IMR-90 (cell line): Measurements from ENCODE around the gene PP2D1. TPM values are rescaled to one million over a fixed set of nuclear protein-coding genes. Genes with fewer than 3 reads are reported as not detected.

ENCODE experiments used
- ATAC-seq: fragments of 200-7000 bp; cut with Tn5 transposase; 2 replicates; pipeline ENCODE4 v1.9.1; 2020; ENCODE audit warnings: low read depth, mild to moderate bottlenecking, moderate library complexity
- BruUV-seq: library from RNA; stranded (reverse); fragments of 400-500 nt; replicated peaks from 2 replicates; lab custom pipeline; 2021; lab: Mats Ljungman, UMichigan
- CTCF ChIA-PET: fragments of 300-600 bp; formaldehyde crosslinking; extraction: SDS; loops from one replicate; lab custom pipeline; 2021; ENCODE audit warnings: antibody characterized with exemption; lab: Yijun Ruan, JAX
- POLR2A ChIA-PET: fragments of 300-600 bp; sonication (Branson Sonifier 250); formaldehyde crosslinking; loops from one replicate; lab custom pipeline; 2022; ENCODE audit warnings: antibody characterized with exemption; ENCODE audit not compliant: unreplicated experiment; lab: Charles Lee
- DNase-seq: peaks from one replicate; pipeline ENCODE4 v3.0.0; 2013
- H2AFZ ChIP-seq: replicated peaks from 2 replicates; pipeline ENCODE3; 2013; ENCODE audit warnings: low read length, mild to moderate bottlenecking; ENCODE audit not compliant: poor library complexity
- H2AK5ac ChIP-seq: 2 replicates; pipeline ENCODE4 v1.6.1; 2013; ENCODE audit warnings: low read depth, low read length, inconsistent platforms
- H2AK9ac ChIP-seq: replicated peaks from 2 replicates; pipeline ENCODE3; 2013; ENCODE audit warnings: mild to moderate bottlenecking, low read depth, low read length, moderate library complexity; ENCODE audit not compliant: poor library complexity
- H2BK120ac ChIP-seq: 2 replicates; pipeline ENCODE4 v1.6.1; 2013; ENCODE audit warnings: low read depth, low read length, inconsistent platforms
- H2BK15ac ChIP-seq: 3 replicates; pipeline ENCODE4 v1.6.1; 2013; ENCODE audit warnings: low read depth, low read length, inconsistent platforms
- H2BK20ac ChIP-seq: 2 replicates; pipeline ENCODE4 v1.6.1; 2013; ENCODE audit warnings: low read depth, mild to moderate bottlenecking, inconsistent platforms, low read length, moderate library complexity
- H2BK5ac ChIP-seq: 2 replicates; pipeline ENCODE4 v1.6.1; 2013; ENCODE audit warnings: mild to moderate bottlenecking, low read depth, low read length, inconsistent platforms; ENCODE audit not compliant: poor library complexity, severe bottlenecking
- H3K14ac ChIP-seq: replicated peaks from 2 replicates; pipeline ENCODE4 v1.6.1; 2013; ENCODE audit warnings: low read depth, low read length, inconsistent platforms
- H3K18ac ChIP-seq: 2 replicates; pipeline ENCODE4 v1.6.1; 2013; ENCODE audit warnings: low read depth, low read length, control low read depth
- H3K23ac ChIP-seq: 2 replicates; pipeline ENCODE4 v1.6.1; 2013; ENCODE audit warnings: low read depth, low read length, inconsistent platforms
- H3K27ac ChIP-seq: 2 replicates; pipeline ENCODE4 v1.5.1; 2013; ENCODE audit warnings: mild to moderate bottlenecking, control low read depth, low read length; ENCODE audit not compliant: insufficient read depth
- H3K27me3 ChIP-seq: 2 replicates; pipeline ENCODE4 v1.6.1; 2013; ENCODE audit warnings: low read length; ENCODE audit not compliant: control insufficient read depth, insufficient read depth
- H3K36me3 ChIP-seq: 2 replicates; pipeline ENCODE4 v1.6.1; 2013; ENCODE audit warnings: low read length, mixed read lengths; ENCODE audit not compliant: control insufficient read depth, insufficient read depth
- H3K4ac ChIP-seq: 2 replicates; pipeline ENCODE4 v1.6.1; 2013; ENCODE audit warnings: low read depth, low read length, inconsistent platforms
- H3K4me1 ChIP-seq: 2 replicates; pipeline ENCODE4 v1.6.1; 2013; ENCODE audit warnings: low read length, mixed read lengths; ENCODE audit not compliant: control insufficient read depth, insufficient read depth
- H3K4me2 ChIP-seq: 2 replicates; pipeline ENCODE4 v1.6.1; 2013; ENCODE audit warnings: low read depth, mild to moderate bottlenecking, control low read depth, low read length, moderate library complexity
- H3K4me3 ChIP-seq: 2 replicates; pipeline ENCODE4 v1.5.1; 2013; ENCODE audit warnings: low read depth, mild to moderate bottlenecking, control low read depth, low read length, moderate library complexity; ENCODE audit not compliant: insufficient read depth
- H3K56ac ChIP-seq: 2 replicates; pipeline ENCODE4 v1.6.1; 2013; ENCODE audit warnings: low read length, inconsistent platforms; ENCODE audit not compliant: insufficient read depth; ENCODE audit errors: extremely low read depth
- H3K79me1 ChIP-seq, 2 experiments: 2 replicates each; pipeline ENCODE4 v1.6.1; 2013; ENCODE audit warnings: low read length in 2 of 2, inconsistent platforms in 1 of 2, low read depth in 1 of 2
- H3K9ac ChIP-seq: 2 replicates; pipeline ENCODE4 v1.6.1; 2013; ENCODE audit warnings: low read depth, low read length, control low read depth
- H3K9me1 ChIP-seq: 2 replicates; pipeline ENCODE4 v1.6.1; 2013; ENCODE audit warnings: low read length, inconsistent platforms; ENCODE audit not compliant: insufficient read depth
- H3K9me3 ChIP-seq: 2 replicates; pipeline ENCODE4 v1.6.1; 2013; ENCODE audit warnings: low read length; ENCODE audit not compliant: control insufficient read depth, insufficient read depth
- H4K20me1 ChIP-seq: 2 replicates; pipeline ENCODE4 v1.6.1; 2013; ENCODE audit warnings: low read length, inconsistent platforms; ENCODE audit not compliant: insufficient read depth
- H4K5ac ChIP-seq: 2 replicates; pipeline ENCODE4 v1.6.1; 2013; ENCODE audit warnings: mild to moderate bottlenecking, low read depth, low read length, control low read depth
- H4K8ac ChIP-seq, 2 experiments: 2 replicates each; pipeline ENCODE4 v1.6.1; 2013; ENCODE audit warnings: low read depth in 2 of 2, low read length in 2 of 2, control low read depth in 1 of 2, inconsistent platforms in 1 of 2
- H4K91ac ChIP-seq: 2 replicates; pipeline ENCODE4 v1.6.1; 2013; ENCODE audit warnings: low read depth, low read length, inconsistent platforms; ENCODE audit not compliant: insufficient read depth
- CEBPB ChIP-seq: IDR thresholded peaks from 2 replicates; pipeline ENCODE4 v1.6.1; 2012; ENCODE audit warnings: low read depth, low read length, improper control_type of control experiment
- CTCF ChIP-seq: conservative IDR thresholded peaks from 2 replicates; pipeline ENCODE4 v1.5.1; 2012; ENCODE audit warnings: mild to moderate bottlenecking, low read depth, low read length, improper control_type of control experiment
- ELK1 ChIP-seq: fragments of 150-350 bp; IDR thresholded peaks from 2 replicates; pipeline ENCODE4 v1.6.1; 2016; ENCODE audit warnings: low read depth, mild to moderate bottlenecking, low read length, moderate library complexity, borderline replicate concordance
- FOS ChIP-seq: fragments of 150-350 bp; IDR thresholded peaks from 2 replicates; pipeline ENCODE4 v1.6.1; 2016; ENCODE audit warnings: low read depth, low read length
- MAFK ChIP-seq: IDR thresholded peaks from 2 replicates; pipeline ENCODE4 v1.6.1; 2012; ENCODE audit warnings: low read depth, low read length, improper control_type of control experiment
- MXI1 ChIP-seq: IDR thresholded peaks from 2 replicates; pipeline ENCODE4 v1.6.1; 2012; ENCODE audit warnings: low read depth, mild to moderate bottlenecking, low read length, moderate library complexity, borderline replicate concordance
- NFE2L2 ChIP-seq: fragments of 150-350 bp; IDR thresholded peaks from 2 replicates; pipeline ENCODE4 v1.6.1; 2016; ENCODE audit warnings: low read depth, mild to moderate bottlenecking, low read length
- POLR2A ChIP-seq: IDR thresholded peaks from 2 replicates; pipeline ENCODE4 v1.6.1; 2012; ENCODE audit warnings: mild to moderate bottlenecking, low read depth, low read length
- SMC3 ChIP-seq: fragments of 150-350 bp; IDR thresholded peaks from 2 replicates; pipeline ENCODE4 v1.6.1; 2016; ENCODE audit warnings: low read depth, mild to moderate bottlenecking, antibody characterized with exemption, low read length, moderate library complexity
- USF2 ChIP-seq: fragments of 150-350 bp; IDR thresholded peaks from 2 replicates; pipeline ENCODE4 v1.6.1; 2017; ENCODE audit warnings: mild to moderate bottlenecking, antibody characterized with exemption, low read length, low read depth
- WGBS, 2 experiments: methylation state at CpG; one replicate each; pipeline versions ENCODE4 v1.1.5 to v1.1.7; 2013; ENCODE audit warnings: missing lambda C conversion rate in 2 of 2; ENCODE audit not compliant: insufficient read length in 1 of 2; ENCODE audit errors: extremely low coverage in 2 of 2; 5-methylcytosine and 5-hydroxymethylcytosine counted together
- dilution Hi-C: fragments of 300-500 bp; cut with HindIII; formaldehyde crosslinking; loops from one replicate; pipeline ENCODE4 v1.14.3; 2018; ENCODE audit warnings: low sequenced_read_pairs; ENCODE audit not compliant: unreplicated experiment
- in situ Hi-C: fragments of 300-500 bp; cut with MboI; formaldehyde crosslinking; loops from 3 replicates; pipeline ENCODE4 v1.14.3; 2019; ENCODE audit warnings: low sequenced_read_pairs, inconsistent platforms, mixed read lengths
- intact Hi-C: fragments of 100-400 bp; cut with micrococcal nuclease; formaldehyde crosslinking; loops from 2 replicates; pipeline ENCODE4 v1.10.0; 2022
- polyA plus RNA-seq, 3 experiments: library from polyadenylated mRNA; depleted of rRNA; stranded (reverse); fragments of >200 nt; gene quantifications; 2 replicates each; pipeline ENCODE4 v1.2.3, GENCODE V29; 2012; ENCODE audit warnings: low replicate concordance in 1 of 3
- total RNA-seq: library from RNA; depleted of rRNA; stranded (reverse); fragments of >200 nt; gene quantifications from 2 replicates; pipeline ENCODE4 v1.2.3, GENCODE V29; 2012

The PP2D1 gene
- total and polyA plus RNA-seq, 2 of the 4 experiments (the other 2 are of a cell fraction), result not detected

DNA sequence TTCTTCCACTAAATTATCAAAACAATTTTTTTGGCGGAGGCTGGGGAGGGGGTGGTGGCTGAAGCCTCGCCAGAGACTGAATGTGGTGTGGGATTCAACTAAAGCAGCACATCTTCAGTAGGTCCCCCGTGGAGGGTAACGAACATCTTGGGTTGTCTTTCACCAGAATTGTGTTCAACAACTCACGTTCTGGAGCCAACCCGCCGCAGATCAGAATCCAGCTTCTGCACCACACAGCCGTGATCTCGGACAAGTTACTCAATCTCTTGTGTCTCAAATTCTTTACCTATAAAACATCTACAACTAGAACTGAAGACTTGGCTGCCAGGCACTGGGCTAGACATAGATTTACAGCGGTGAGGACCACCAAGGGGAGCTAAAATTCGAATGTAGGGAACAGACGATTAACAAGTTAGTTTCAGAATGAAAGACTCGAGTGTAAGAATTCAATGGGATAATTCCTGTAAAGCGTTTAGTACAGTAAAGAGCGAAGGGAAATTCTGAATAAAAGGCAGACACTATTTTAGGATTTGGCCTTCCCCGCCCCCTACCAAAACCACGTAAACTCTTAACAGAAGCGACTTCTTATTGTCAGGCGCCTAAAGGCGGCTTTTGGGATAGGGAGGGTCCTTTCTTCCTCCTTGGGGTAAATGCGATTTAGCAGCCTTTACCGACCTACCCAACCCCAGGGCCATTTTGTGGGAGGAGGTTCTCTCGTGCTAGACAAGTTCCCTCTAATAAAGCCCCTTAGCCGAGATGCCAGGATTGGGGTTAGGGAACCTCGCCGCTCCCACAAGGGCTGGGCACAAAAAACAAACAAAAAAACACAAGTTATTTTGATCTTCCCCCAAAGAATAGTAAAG is 65.9 kb downstream of the PP2D1 start:
- in situ Hi-C loops, result loop anchor here (10.0 kb wide), 1 partner anchor 239 kb away; the partner anchor contains the start of gene SGO1
- H3K9me1 ChIP-seq, result no peaks in the 10 kb centered on the region; the same call in 1 of the 2 replicates
- dilution Hi-C loops, result no loop called here
- H4K91ac ChIP-seq, result peak overlapping the region; percentile 84
- H3K79me1 ChIP-seq, result peaks cover 5 to 13% of the 10 kb centered on the region in 2 experiments; a peak in 2 of 4 replicates
- TSS peak; percentile 82 for BruUV-seq
- H4K5ac ChIP-seq, result peak overlapping the region; percentile 92
- peak overlapping the region; percentile 84 for H3K27ac ChIP-seq
- peak overlapping the region; percentile 74 for H2BK120ac ChIP-seq
- H3K23ac ChIP-seq, result 0 out of 2 replicates have a peak overlapping the region, but pooled peaks have one; percentile 64
- intact Hi-C loops, result loop anchor here (5.0 kb wide), 2 partner anchors 96 to 241 kb away; partner anchors contain the start of genes KAT2B and SGO1
- no peaks in the 10 kb centered on the region for H3K9me3 ChIP-seq
- H2AK9ac ChIP-seq, result peak overlapping the region; percentile 100
- H3K27me3 ChIP-seq, result no peaks in the 10 kb centered on the region
- peaks cover 23% of the 10 kb centered on the region for H4K20me1 ChIP-seq
- H3K4me2 ChIP-seq, result peak overlapping the region; percentile 78
- no peak; the same call in 1 of the 2 replicates for ATAC-seq
- peak overlapping the region; percentile 92 for H2AFZ ChIP-seq
- H3K4ac ChIP-seq, result peak overlapping the region; percentile 86
- ChIA-PET CTCF (no interaction called here), POLR2A (no interaction called here)
- H3K9ac ChIP-seq, result peak overlapping the region; percentile 71
- H2BK20ac ChIP-seq, result no peak overlapping the region
- peak overlapping the region; percentile 89 for H3K14ac ChIP-seq
- DNase-seq, result no peak
- peak overlapping the region; percentile 26 for H3K18ac ChIP-seq
- peak overlapping the region; percentile 21; the same call in 1 of the 3 replicates for H2BK15ac ChIP-seq
- peak overlapping the region; percentile 53 for H2AK5ac ChIP-seq
- H3K36me3 ChIP-seq, result peaks cover 1% of the 10 kb centered on the region
- TF ChIP-seq ELK1 (no peak), MXI1 (no peak), POLR2A (no peak), USF2 (no peak), SMC3 (no peak), CTCF (no peak), FOS (no peak), NFE2L2 (no peak), CEBPB (no peak), MAFK (no peak)
- 75% methylated on average over 5 of the region's 26 CpGs; no CpG with 5 or more reads in 1 of the 2 experiments for WGBS, 2 experiments
- peak overlapping the region; percentile 95 for H3K4me3 ChIP-seq
- peak overlapping the region; percentile 63 for H3K56ac ChIP-seq
- H2BK5ac ChIP-seq, result peak overlapping the region; percentile 55
- peak overlapping the region; percentile 91 to 98 for H4K8ac ChIP-seq
- H3K4me1 ChIP-seq, result peaks cover 6% of the 10 kb centered on the region; the same call in 1 of the 2 replicates
